Measurements from ENCODE around the gene PXYLP1.

PXYLP1 gene

GRCh38 chr3:141228395-141228794 lies 3.2 kb upstream of the PXYLP1 start:
- TF ChIP-seq CTCF (IDR thresholded peaks at IDR 0.05; ENCODE audit: low read depth, low read length), result no peak
- DNase-seq (ENCODE audit: extremely low read depth, low read depth), result no peak

GRCh38 chr3:141229132-141229531 lies 2.5 kb upstream of the PXYLP1 start:
- DNase-seq (ENCODE audit: extremely low read depth, low read depth), result no peak
- TF ChIP-seq CTCF (IDR thresholded peaks at IDR 0.05; ENCODE audit: low read depth, low read length), result no peak

- no peak for DNase-seq (ENCODE audit: extremely low read depth, low read depth)
- no peak for TF ChIP-seq CTCF (IDR thresholded peaks at IDR 0.05; ENCODE audit: low read depth, low read length)
These were observed 1.3 kb upstream of the PXYLP1 start for GRCh38 chr3:141230293-141230692.

GRCh38 chr3:141231952-141232823 lies 563 bp downstream of the PXYLP1 start:
- TF ChIP-seq CTCF (IDR thresholded peaks at IDR 0.05; ENCODE audit: low read depth, low read length), result no peak
- DNase-seq (ENCODE audit: extremely low read depth, low read depth), result no peak

GRCh38 chr3:141233457-141234161 lies 2.0 kb downstream of the PXYLP1 start:
- no peak for DNase-seq (ENCODE audit: extremely low read depth, low read depth)
- no peak for TF ChIP-seq CTCF (IDR thresholded peaks at IDR 0.05; ENCODE audit: low read depth, low read length)

GRCh38 chr3:141234283-141234682 lies 2.7 kb downstream of the PXYLP1 start:
- DNase-seq (ENCODE audit: extremely low read depth, low read depth), result no peak
- TF ChIP-seq CTCF (IDR thresholded peaks at IDR 0.05; ENCODE audit: low read depth, low read length), result no peak

GRCh38 chr3:141235661-141236171 lies 4.1 kb downstream of the PXYLP1 start:
- TF ChIP-seq CTCF (IDR thresholded peaks at IDR 0.05; ENCODE audit: low read depth, low read length), result no peak
- DNase-seq (ENCODE audit: extremely low read depth, low read depth), result no peak
